ENCODE measurements around the gene MAPKAPK2.

Gene MAPKAPK2

DNA sequence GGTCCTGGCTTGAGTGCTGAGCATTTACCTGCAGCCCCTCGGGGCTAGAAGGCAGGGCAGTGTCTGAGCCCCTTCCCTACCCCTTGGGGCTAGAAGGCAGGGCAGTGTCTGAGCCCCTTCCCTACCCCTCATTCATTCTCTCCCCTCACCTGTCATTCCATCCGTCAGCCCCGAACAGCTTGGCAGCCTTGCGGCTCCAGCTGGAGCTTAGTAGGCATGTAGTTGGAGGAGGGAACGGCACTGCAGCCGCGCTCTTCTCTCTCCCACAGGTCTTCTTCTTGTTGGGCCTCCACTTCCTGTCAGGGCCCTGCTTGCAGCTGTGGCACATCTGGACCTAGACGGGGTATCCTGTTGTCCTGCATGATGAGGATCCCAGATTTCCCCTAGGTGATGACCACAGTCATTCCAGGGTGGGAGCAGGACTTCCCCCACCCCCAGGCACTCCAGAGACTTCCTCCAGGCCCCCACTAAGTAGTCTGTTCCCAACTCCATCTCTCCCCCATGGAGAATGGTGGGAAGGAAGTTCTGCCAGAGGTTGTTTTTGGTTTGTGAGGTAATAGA lies 22.2 kb downstream of the MAPKAPK2 start:
- H3K4me1 ChIP-seq (ENCODE audit: control insufficient read depth, low read depth, low read length), result peaks cover 70% of the 10 kb centered on the region

DNA sequence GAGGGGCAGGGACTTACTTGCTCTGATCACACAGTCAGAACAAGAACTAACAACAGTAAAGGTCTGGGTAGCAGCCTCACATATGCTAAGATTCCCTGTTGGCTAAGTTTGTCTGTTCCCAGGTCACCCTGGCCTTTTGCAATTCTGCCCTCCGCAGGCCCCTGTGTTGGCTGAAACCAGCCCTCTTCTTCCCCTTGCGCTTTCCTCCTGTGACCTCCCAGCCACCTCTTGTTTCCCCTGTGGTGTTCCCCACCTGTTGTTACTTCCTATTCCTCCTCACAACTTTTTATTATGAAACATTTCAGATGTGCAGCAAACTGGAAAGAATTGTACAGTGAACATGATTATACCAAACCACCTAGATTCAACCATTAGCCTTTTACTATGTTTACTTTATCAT lies 23.4 kb downstream of the MAPKAPK2 start:
- Histone ChIP-seq H3K4me1 (ENCODE audit: control insufficient read depth, low read depth, low read length) (peaks cover 59% of the 10 kb centered on the region), H3K9ac (ENCODE audit: low read length) (no peak overlapping the region), H3K9me3 (ENCODE audit: control insufficient read depth, low read depth, low read length) (no peaks in the 10 kb centered on the region), H3K27me3 (ENCODE audit: control insufficient read depth, insufficient read depth, low read length) (no peaks in the 10 kb centered on the region), H3K4me3 (ENCODE audit: low read length) (no peak overlapping the region), H3K27ac (ENCODE audit: low read length) (no peak overlapping the region), H3K36me3 (ENCODE audit: control insufficient read depth, low read depth, low read length) (no peaks in the 10 kb centered on the region)

More for the DNA sequence above, 22.2 kb downstream of the MAPKAPK2 start:
- no peaks in the 10 kb centered on the region for H3K36me3 ChIP-seq (ENCODE audit: control insufficient read depth, low read depth, low read length)
- H3K27me3 ChIP-seq (ENCODE audit: control insufficient read depth, insufficient read depth, low read length), result no peaks in the 10 kb centered on the region
- H3K27ac ChIP-seq (ENCODE audit: low read length), result no peak overlapping the region
- H3K9me3 ChIP-seq (ENCODE audit: control insufficient read depth, low read depth, low read length), result no peaks in the 10 kb centered on the region
- H3K4me3 ChIP-seq (ENCODE audit: low read length), result no peak overlapping the region
- H3K9ac ChIP-seq (ENCODE audit: low read length), result no peak overlapping the region

DNA sequence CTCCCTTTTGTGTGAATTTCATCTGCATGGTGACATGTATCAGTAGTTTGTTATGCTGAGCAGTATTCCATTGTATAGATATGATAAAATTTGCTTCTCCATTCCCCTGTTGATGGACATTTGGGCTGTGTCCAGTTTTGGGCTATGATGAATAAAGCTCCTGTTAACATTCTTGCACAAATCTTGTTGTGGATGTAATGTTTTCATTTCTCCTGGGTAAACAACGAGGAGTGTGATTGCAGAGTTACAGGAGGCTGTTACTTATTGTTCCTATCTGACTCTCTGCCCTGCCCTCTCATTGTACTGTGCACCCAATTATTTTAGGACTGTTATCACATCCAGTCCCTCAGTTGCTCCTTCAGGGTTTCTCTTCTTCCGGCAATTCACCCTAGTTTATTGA lies 24.2 kb downstream of the MAPKAPK2 start:
- H3K4me3 ChIP-seq (ENCODE audit: low read length), result no peak overlapping the region
- H3K9me3 ChIP-seq (ENCODE audit: control insufficient read depth, low read depth, low read length), result no peaks in the 10 kb centered on the region
- H3K9ac ChIP-seq (ENCODE audit: low read length), result no peak overlapping the region
- H3K4me1 ChIP-seq (ENCODE audit: control insufficient read depth, low read depth, low read length), result peaks cover 51% of the 10 kb centered on the region
- H3K36me3 ChIP-seq (ENCODE audit: control insufficient read depth, low read depth, low read length), result no peaks in the 10 kb centered on the region
- no peaks in the 10 kb centered on the region for H3K27me3 ChIP-seq (ENCODE audit: control insufficient read depth, insufficient read depth, low read length)
- H3K27ac ChIP-seq (ENCODE audit: low read length), result no peak overlapping the region

DNA sequence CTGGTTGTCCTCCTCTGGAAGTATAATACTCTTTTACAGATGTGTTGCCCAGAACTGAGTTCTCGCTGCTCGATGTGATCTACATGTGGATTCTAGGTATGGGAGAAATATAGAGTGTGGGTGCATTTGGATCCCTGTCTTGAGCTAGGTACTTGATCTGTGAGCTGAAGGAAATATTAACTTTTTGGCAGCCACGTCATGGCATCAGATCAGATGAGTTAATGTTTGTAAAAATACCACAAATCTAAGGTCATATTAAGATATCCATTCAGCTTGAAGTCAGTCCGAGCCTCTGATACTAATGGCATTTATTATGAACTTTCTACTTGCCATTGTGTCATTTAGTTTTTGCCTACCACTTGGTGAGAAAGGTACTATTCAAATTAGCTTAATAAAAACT lies 24.6 kb downstream of the MAPKAPK2 start:
- H3K36me3 ChIP-seq (ENCODE audit: control insufficient read depth, low read depth, low read length), result no peaks in the 10 kb centered on the region
- no peaks in the 10 kb centered on the region for H3K27me3 ChIP-seq (ENCODE audit: control insufficient read depth, insufficient read depth, low read length)
- H3K27ac ChIP-seq (ENCODE audit: low read length), result no peak overlapping the region
- no peak overlapping the region for H3K9ac ChIP-seq (ENCODE audit: low read length)
- no peak overlapping the region for H3K4me3 ChIP-seq (ENCODE audit: low read length)
- H3K4me1 ChIP-seq (ENCODE audit: control insufficient read depth, low read depth, low read length), result peaks cover 47% of the 10 kb centered on the region
- H3K9me3 ChIP-seq (ENCODE audit: control insufficient read depth, low read depth, low read length), result no peaks in the 10 kb centered on the region

DNA sequence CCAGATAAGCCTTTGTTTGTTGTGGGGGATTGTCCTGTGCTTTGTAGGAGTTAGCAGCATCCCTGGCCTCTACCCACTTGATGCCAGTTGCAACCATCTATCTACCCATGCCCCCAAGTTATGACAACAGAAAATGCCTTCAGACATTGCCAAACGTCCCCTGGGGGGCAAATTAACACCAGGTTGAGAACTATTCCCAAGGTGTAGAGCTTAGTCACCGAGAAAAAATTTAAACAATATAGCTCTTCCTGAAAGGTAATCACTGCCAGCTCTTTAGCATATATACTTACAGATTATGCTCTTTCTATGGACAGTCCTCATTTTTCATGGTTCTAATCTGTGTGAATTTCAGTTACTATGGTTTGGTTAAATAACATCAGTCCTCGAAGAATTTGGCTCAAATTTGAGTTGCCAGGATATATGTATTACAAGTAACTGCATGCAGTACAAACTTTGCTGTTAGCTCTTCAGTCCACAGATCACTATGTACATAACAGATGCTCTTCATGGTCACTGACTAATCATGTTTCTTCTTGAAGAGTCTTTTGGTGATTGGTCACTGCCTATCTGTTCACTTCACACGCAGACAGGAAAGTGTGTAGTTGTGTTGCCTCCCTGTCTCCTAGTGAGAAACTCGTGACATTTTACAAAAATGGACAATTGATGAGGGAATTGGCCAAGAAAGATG lies 25.2 kb downstream of the MAPKAPK2 start:
- Histone ChIP-seq H3K36me3 (ENCODE audit: control insufficient read depth, low read depth, low read length) (no peaks in the 10 kb centered on the region), H3K4me3 (ENCODE audit: low read length) (no peak overlapping the region), H3K27me3 (ENCODE audit: control insufficient read depth, insufficient read depth, low read length) (no peaks in the 10 kb centered on the region), H3K9me3 (ENCODE audit: control insufficient read depth, low read depth, low read length) (no peaks in the 10 kb centered on the region), H3K9ac (ENCODE audit: low read length) (no peak overlapping the region), H3K27ac (ENCODE audit: low read length) (no peak overlapping the region), H3K4me1 (ENCODE audit: control insufficient read depth, low read depth, low read length) (peaks cover 41% of the 10 kb centered on the region)

DNA sequence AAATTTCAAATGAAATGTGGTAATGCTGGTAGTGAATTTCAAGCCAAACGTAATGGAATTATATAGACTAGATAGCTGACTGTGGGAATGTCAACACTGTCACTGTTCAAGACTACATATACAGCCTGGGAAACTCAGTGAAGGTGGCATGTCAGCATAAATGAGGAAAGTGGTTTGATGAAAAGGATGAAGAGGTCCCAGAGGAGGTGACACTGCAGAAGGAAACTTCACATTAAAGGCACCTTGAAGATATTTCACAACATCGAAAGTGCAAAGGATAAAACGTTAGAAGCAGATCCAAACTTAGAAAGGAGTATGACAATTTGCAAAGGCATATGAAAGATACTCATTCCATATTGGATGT lies 25.7 kb downstream of the MAPKAPK2 start:
- Histone ChIP-seq H3K4me1 (ENCODE audit: control insufficient read depth, low read depth, low read length) (peaks cover 36% of the 10 kb centered on the region), H3K27me3 (ENCODE audit: control insufficient read depth, insufficient read depth, low read length) (no peaks in the 10 kb centered on the region), H3K9me3 (ENCODE audit: control insufficient read depth, low read depth, low read length) (no peaks in the 10 kb centered on the region), H3K36me3 (ENCODE audit: control insufficient read depth, low read depth, low read length) (no peaks in the 10 kb centered on the region), H3K9ac (ENCODE audit: low read length) (no peak overlapping the region), H3K4me3 (ENCODE audit: low read length) (no peak overlapping the region), H3K27ac (ENCODE audit: low read length) (no peak overlapping the region)

DNA sequence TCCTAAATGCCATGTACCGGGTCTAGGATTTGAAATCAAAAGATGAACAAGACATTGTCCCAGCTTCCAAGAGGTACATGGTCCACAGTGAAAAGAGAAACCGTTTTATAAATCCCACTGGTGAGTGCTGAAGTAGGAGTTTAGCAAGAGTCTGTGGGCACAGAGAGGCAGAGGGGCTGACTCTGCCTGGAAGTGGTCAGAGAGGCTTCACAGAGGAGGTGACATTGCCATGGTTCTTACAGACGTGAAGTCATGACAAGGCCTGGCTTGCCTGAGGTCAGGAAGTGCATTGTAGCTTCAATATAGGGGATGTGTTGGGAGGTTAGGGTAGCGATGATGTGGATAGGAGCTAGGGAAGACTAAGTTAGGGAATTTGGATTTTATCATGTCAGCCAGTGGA lies 28.4 kb downstream of the MAPKAPK2 start:
- Histone ChIP-seq H3K9me3 (ENCODE audit: control insufficient read depth, low read depth, low read length) (no peaks in the 10 kb centered on the region), H3K4me3 (ENCODE audit: low read length) (no peak overlapping the region), H3K27me3 (ENCODE audit: control insufficient read depth, insufficient read depth, low read length) (no peaks in the 10 kb centered on the region), H3K36me3 (ENCODE audit: control insufficient read depth, low read depth, low read length) (no peaks in the 10 kb centered on the region), H3K4me1 (ENCODE audit: control insufficient read depth, low read depth, low read length) (peaks cover 10% of the 10 kb centered on the region), H3K27ac (ENCODE audit: low read length) (no peak overlapping the region), H3K9ac (ENCODE audit: low read length) (no peak overlapping the region)

DNA sequence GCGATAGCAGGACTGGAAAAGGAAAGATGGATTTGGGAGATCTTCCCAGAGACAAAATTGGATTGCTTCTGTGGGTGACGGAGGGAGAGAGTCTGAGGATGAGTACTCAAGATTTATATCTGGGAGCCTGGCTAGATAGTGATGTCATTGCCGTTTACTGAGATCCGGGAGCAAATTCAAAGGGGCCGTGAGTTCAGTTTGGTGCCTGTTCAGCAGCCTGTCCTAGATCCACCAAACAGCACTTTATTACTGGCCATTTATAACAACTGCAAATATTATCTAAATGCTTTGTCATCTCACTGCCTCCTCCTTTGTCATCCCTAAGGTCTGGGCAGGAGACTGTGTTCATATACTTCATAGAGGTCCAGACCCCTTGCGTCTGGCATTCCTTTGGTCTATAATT lies 29.2 kb downstream of the MAPKAPK2 start:
- Histone ChIP-seq H3K4me1 (ENCODE audit: control insufficient read depth, low read depth, low read length) (peaks cover 7% of the 10 kb centered on the region), H3K27me3 (ENCODE audit: control insufficient read depth, insufficient read depth, low read length) (no peaks in the 10 kb centered on the region), H3K4me3 (ENCODE audit: low read length) (no peak overlapping the region), H3K9me3 (ENCODE audit: control insufficient read depth, low read depth, low read length) (no peaks in the 10 kb centered on the region), H3K27ac (ENCODE audit: low read length) (no peak overlapping the region), H3K36me3 (ENCODE audit: control insufficient read depth, low read depth, low read length) (no peaks in the 10 kb centered on the region), H3K9ac (ENCODE audit: low read length) (no peak overlapping the region)

DNA sequence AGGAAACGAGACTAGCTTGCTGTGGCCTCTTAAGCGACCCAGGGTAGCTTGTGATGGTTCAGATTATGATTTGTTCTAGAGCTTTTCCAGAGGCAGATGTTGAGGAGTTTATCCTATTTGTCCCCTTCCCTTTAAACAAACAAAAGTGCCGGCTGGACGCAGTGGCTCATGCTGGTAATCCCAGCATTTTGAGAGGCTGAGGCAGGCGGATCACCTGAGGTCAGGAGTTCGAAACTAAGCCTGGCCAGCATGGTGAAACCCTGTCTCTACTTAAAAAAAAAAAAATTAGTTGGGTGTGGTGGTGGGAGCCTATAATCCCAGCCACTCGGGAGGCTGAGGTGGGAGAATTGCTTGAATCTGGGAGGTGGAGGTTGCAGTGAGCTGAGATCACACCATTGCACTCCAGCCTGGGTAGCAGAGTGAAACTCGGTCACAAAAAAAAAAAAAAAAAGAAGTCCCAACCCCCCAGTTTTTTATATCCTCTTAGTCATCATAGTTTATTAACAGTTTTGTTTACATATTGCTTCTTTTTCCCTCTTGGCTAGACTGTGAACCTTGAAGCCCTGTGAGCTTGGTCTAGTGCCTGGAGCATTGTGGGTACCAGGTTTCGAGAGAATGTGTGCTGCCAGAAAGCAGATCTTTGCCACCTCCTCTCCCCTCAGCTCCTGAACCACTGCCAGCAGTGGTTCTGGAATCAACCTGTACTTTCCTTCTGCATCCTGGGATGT lies 29.8 kb downstream of the MAPKAPK2 start:
- H3K27ac ChIP-seq (ENCODE audit: low read length), result no peak overlapping the region

DNA sequence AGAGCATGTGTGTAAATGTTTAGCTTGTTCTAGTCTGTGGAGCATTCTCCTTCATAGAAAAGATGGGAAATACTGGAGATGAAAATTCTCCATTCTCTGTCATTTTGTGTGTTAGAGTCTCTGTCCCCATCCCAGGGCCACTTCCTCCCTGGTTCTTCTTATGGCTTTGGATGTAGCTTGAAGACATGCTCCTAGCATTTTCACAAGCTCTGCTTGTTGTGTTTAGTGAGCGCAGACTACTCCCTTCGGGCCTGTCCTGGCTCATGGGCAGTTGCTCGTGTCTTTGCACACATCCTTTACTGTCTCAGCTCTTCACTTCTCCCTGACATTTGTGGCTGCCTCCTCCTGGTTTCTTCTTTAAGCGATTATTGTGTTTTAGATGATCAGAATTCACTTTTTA lies 30.4 kb downstream of the MAPKAPK2 start:
- Histone ChIP-seq H3K9ac (ENCODE audit: low read length) (no peak overlapping the region), H3K4me3 (ENCODE audit: low read length) (no peak overlapping the region), H3K36me3 (ENCODE audit: control insufficient read depth, low read depth, low read length) (no peaks in the 10 kb centered on the region), H3K9me3 (ENCODE audit: control insufficient read depth, low read depth, low read length) (no peaks in the 10 kb centered on the region), H3K27ac (ENCODE audit: low read length) (no peak overlapping the region), H3K27me3 (ENCODE audit: control insufficient read depth, insufficient read depth, low read length) (no peaks in the 10 kb centered on the region), H3K4me1 (ENCODE audit: control insufficient read depth, low read depth, low read length) (no peaks in the 10 kb centered on the region)

More for the DNA sequence above, 29.8 kb downstream of the MAPKAPK2 start:
- Histone ChIP-seq H3K9me3 (ENCODE audit: control insufficient read depth, low read depth, low read length) (no peaks in the 10 kb centered on the region), H3K4me1 (ENCODE audit: control insufficient read depth, low read depth, low read length) (peaks cover 5% of the 10 kb centered on the region), H3K36me3 (ENCODE audit: control insufficient read depth, low read depth, low read length) (no peaks in the 10 kb centered on the region), H3K27me3 (ENCODE audit: control insufficient read depth, insufficient read depth, low read length) (no peaks in the 10 kb centered on the region), H3K4me3 (ENCODE audit: low read length) (no peak overlapping the region), H3K9ac (ENCODE audit: low read length) (no peak overlapping the region)

DNA sequence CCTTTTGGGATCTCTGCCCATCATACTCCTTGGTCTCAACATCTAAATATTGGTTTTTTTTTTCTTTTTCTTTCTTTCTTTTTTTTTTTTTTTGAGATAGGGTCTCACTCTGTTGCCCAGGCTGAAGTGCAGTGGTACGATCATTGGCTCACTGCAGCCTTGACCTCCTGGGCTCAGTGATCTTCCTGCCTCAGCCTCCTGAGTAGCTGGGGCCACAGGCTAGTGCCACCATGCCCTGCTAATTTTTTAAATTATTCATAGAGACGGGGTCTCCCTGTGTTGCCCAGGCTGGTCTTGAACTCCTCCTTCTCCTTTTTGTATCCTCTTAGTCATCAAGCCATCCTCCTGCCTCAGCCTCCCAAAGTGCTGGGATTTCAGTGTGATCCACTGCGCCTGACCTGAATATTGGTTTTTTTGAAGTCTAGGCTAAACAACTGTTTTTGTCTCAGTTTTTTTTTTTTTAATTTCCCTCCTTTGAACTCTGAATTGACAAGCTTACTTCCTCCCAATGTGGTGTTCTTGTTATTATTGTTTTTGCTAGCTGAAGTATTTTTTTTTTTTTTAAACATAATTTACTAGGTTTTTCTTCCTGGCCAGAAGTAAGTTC lies 30.9 kb downstream of the MAPKAPK2 start:
- H3K9ac ChIP-seq (ENCODE audit: low read length), result no peak overlapping the region
- H3K27me3 ChIP-seq (ENCODE audit: control insufficient read depth, insufficient read depth, low read length), result no peaks in the 10 kb centered on the region
- H3K4me3 ChIP-seq (ENCODE audit: low read length), result no peak overlapping the region
- no peaks in the 10 kb centered on the region for H3K36me3 ChIP-seq (ENCODE audit: control insufficient read depth, low read depth, low read length)
- H3K27ac ChIP-seq (ENCODE audit: low read length), result no peak overlapping the region
- no peaks in the 10 kb centered on the region for H3K4me1 ChIP-seq (ENCODE audit: control insufficient read depth, low read depth, low read length)
- H3K9me3 ChIP-seq (ENCODE audit: control insufficient read depth, low read depth, low read length), result no peaks in the 10 kb centered on the region

Data from iPS-18a (cell line).